Uterus (tissue), 4 donors: ENCODE measurements around the gene CERS6. TPM values are rescaled to one million over a fixed set of nuclear protein-coding genes. Genes with fewer than 3 reads are reported as not detected.
"Not testable (repeated sequence)": the region's sequence is repeated elsewhere in the genome, so short reads cannot be mapped to it uniquely, and the experiment has no call there.

ENCODE experiments used
- DNase-seq, 2 donors: peaks; one replicate each; pipeline ENCODE4 v3.0.0-alpha.2; 2019 to 2020
- H3K27ac ChIP-seq, 2 donors: fragments of 200-600 bp; sonication (generic); 1 replicate in 1 of 2; 2 replicates in 1 of 2; pipeline ENCODE4 v1.5.1; 2016 to 2018
- H3K27me3 ChIP-seq, 2 donors: fragments of 200-600 bp; sonication (generic); one replicate each; pipeline ENCODE4 v1.5.1; 2018 to 2019; ENCODE audit warnings: control low read depth in 1 of 2
- H3K36me3 ChIP-seq, 2 donors: fragments of 200-600 bp; sonication (generic); one replicate each; pipeline ENCODE4 v1.5.1; 2019; ENCODE audit warnings: control low read depth in 1 of 2
- H3K4me1 ChIP-seq, 2 donors: fragments of 200-600 bp; sonication (generic); one replicate each; pipeline ENCODE4 v1.5.1; 2018 to 2019; ENCODE audit warnings: control low read depth in 1 of 2
- H3K4me3 ChIP-seq, 2 donors: fragments of 200-600 bp; sonication (generic); 1 replicate in 1 of 2; 2 replicates in 1 of 2; pipeline ENCODE4 v1.5.1; 2018 to 2019; ENCODE audit warnings: mild to moderate bottlenecking in 1 of 2
- H3K9me3 ChIP-seq, 2 donors: fragments of 200-600 bp; sonication (generic); one replicate each; pipeline ENCODE4 v1.5.1; 2019; ENCODE audit warnings: control low read depth in 1 of 2
- POLR2A ChIP-seq, 2 donors: fragments of 450-650 bp; IDR thresholded peaks; one replicate each; pipeline ENCODE4 v1.6.1; 2016; ENCODE audit warnings: antibody characterized with exemption in 2 of 2, mild to moderate bottlenecking in 1 of 2, moderate library complexity in 1 of 2
- intact Hi-C: fragments of 100-400 bp; cut with DNase I; formaldehyde crosslinking; loops from one replicate; pipeline ENCODE4 v1.15.1; 2023; ENCODE audit warnings: low total_unique reads
- total RNA-seq, 4 donors: library from RNA; depleted of rRNA in 3 of 4; stranded (reverse); fragments of >200 nt in 3 of 4; gene quantifications; one replicate each; pipeline versions ENCODE4 v1.1.0 to v1.2.4, GENCODE V29; 2014 to 2023
- TF ChIP-seq, protein P1 (sequence below), 4 experiments: fragments of 200-600 bp in 2 of 4; fragments of 450-650 bp in 2 of 4; sonication (generic) in 2 of 4; IDR thresholded peaks; one replicate each; pipeline ENCODE4 v1.5.1; 2016 to 2019; ENCODE audit warnings: antibody characterized with exemption in 4 of 4, mild to moderate bottlenecking in 2 of 4, moderate library complexity in 1 of 4
- donor health status: DM: yes; HTN: yes; CAD: no.

The CERS6 gene
- total RNA-seq, 4 donors from 2014 or later: 20.0 to 47.2 (median 26.6) TPM

DNA sequence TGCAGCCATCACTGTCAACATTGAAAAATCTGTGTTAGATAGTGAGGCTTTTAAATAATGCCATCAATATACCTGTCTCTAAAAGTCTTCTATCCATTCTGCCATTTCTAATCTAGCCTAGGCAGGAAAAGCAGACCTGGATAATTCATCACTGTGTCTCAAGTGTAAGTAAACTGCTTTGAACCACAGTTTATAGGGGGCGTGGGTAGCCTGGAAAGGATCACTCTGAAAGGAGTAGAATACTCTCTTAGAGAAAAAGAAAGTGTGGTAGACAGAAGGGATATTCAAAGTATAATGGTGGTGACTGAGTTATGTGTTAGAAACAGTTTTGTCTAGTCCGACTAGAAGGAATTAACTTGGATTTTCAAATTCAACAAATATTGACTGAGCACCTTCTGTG lies 40.8 kb downstream of the CERS6 start:
- Histone ChIP-seq H3K4me1 (no peaks in the 10 kb centered on the region), H3K9me3 (no peaks in the 10 kb centered on the region), H3K27ac (no peak overlapping the region), H3K27me3 (no peaks in the 10 kb centered on the region), H3K4me3 (no peak overlapping the region), H3K36me3 (no peaks in the 10 kb centered on the region)
- TF ChIP-seq, protein P1, sequence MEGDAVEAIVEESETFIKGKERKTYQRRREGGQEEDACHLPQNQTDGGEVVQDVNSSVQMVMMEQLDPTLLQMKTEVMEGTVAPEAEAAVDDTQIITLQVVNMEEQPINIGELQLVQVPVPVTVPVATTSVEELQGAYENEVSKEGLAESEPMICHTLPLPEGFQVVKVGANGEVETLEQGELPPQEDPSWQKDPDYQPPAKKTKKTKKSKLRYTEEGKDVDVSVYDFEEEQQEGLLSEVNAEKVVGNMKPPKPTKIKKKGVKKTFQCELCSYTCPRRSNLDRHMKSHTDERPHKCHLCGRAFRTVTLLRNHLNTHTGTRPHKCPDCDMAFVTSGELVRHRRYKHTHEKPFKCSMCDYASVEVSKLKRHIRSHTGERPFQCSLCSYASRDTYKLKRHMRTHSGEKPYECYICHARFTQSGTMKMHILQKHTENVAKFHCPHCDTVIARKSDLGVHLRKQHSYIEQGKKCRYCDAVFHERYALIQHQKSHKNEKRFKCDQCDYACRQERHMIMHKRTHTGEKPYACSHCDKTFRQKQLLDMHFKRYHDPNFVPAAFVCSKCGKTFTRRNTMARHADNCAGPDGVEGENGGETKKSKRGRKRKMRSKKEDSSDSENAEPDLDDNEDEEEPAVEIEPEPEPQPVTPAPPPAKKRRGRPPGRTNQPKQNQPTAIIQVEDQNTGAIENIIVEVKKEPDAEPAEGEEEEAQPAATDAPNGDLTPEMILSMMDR (IDR thresholded peaks at IDR 0.05): no peak
- TF ChIP-seq POLR2A (IDR thresholded peaks at IDR 0.05): no peak
- intact Hi-C loops: no loop called here
- no peak for DNase-seq

DNA sequence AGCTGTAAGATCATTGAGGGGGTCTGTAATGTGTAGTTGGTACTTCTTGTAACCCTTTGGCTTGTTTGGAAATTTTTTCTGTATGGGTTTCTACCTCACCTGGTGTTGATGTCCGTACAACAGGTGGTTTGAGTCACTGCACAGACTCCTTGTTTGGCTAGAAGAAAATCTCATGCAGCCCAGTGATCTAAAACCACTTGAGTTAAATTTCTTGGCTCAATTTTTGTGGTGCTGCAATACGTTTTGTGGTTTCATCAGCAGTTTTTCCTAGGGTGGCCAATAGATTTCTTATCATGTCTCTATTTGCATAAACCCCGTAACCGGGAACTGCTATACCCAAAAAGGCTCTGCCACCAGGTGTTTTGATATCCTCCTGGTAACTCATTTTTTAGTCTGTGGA lies 43.4 kb downstream of the CERS6 start:
- no peaks in the 10 kb centered on the region for H3K9me3 ChIP-seq
- H3K4me3 ChIP-seq: no peak overlapping the region
- intact Hi-C loops: no loop called here
- H3K27me3 ChIP-seq: no peaks in the 10 kb centered on the region
- no peak for DNase-seq
- no peaks in the 10 kb centered on the region for H3K4me1 ChIP-seq
- H3K27ac ChIP-seq: no peak overlapping the region
- H3K36me3 ChIP-seq: no peaks in the 10 kb centered on the region
- TF ChIP-seq, protein P1 (IDR thresholded peaks at IDR 0.05): no peak
- TF ChIP-seq POLR2A (IDR thresholded peaks at IDR 0.05): no peak

DNA sequence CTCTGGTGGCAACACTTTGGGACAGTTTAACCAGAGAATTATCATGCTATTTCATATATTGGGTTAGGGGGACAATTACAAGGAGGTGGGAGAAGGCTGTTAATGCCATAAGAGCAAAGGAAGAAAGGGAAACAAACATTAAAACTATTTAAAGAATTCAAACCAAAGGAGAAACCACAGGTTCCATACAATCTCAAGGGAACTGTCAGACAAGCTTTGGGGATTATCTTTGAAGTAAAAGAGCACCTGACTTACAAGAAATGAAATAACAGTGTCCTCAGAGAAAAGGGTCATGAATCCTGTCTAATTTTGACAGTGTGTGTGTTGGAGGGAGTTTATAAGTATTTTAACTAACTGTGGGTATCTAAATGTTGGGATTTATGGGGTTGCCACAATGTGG lies 44.4 kb downstream of the CERS6 start:
- Histone ChIP-seq H3K27ac (no peak overlapping the region), H3K9me3 (no peaks in the 10 kb centered on the region), H3K4me3 (no peak overlapping the region), H3K36me3 (no peaks in the 10 kb centered on the region), H3K27me3 (no peaks in the 10 kb centered on the region), H3K4me1 (no peaks in the 10 kb centered on the region)
- TF ChIP-seq POLR2A (IDR thresholded peaks at IDR 0.05): no peak
- TF ChIP-seq, protein P1 (IDR thresholded peaks at IDR 0.05): no peak
- intact Hi-C loops: no loop called here
- DNase-seq: no peak

DNA sequence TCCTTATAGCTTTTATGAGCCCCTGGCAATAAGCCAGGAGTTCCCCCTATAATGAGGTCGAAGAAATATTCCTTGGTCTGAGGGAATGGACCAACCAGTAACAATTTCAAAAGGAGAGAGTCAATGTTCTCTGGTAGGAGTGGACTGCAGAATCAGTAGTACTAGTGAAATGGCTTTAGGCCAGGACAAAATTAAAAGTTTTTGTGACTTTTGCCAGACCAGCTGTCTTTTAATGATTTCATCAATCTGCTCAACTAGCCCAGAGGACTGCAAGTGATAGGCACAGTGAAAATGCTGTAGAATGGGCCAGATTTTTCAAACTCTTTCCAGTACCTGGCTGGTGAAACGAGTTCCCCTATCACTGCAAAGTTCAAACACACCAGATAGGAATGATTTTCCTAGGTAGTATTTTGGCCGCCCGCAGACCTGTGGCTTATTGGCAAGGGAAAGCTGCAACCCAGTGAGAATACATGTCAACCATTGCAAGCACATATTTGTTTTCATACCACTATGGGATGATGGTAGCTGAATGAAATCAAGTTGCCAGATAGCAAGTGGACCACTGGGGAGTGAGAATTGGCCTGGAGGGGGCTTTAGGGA lies 45.5 kb downstream of the CERS6 start:
- Histone ChIP-seq H3K4me3 (no peak overlapping the region), H3K9me3 (no peaks in the 10 kb centered on the region), H3K27ac (no peak overlapping the region), H3K4me1 (no peaks in the 10 kb centered on the region), H3K36me3 (no peaks in the 10 kb centered on the region), H3K27me3 (no peaks in the 10 kb centered on the region)
- no peak for DNase-seq
- TF ChIP-seq, protein P1 (IDR thresholded peaks at IDR 0.05): no peak
- no peak for TF ChIP-seq POLR2A (IDR thresholded peaks at IDR 0.05)
- intact Hi-C loops: no loop called here

DNA sequence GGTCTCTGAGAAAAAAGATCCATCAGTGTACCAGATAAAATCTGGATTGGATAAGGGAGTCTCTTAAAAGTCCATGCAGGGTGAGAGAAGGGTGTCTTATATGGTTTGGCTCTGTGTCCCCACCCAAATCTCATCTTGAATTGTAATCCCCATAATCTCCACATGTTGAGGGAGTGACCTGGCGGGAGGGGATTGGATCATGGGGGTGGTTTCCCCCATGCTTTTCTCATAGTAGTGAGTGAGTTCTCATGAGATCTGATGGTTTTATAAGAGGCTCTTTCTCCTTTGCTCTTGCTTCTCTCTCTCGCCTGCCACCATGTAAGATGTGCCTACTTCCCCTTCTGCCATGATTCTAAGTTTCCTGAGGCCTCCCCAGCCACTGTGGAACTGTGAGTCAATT lies 46.8 kb downstream of the CERS6 start:
- H3K4me3 ChIP-seq, H3K9me3 ChIP-seq, H3K27ac ChIP-seq, H3K36me3 ChIP-seq, DNase-seq, H3K27me3 ChIP-seq, intact Hi-C loops, H3K4me1 ChIP-seq: not testable (repeated sequence)

DNA sequence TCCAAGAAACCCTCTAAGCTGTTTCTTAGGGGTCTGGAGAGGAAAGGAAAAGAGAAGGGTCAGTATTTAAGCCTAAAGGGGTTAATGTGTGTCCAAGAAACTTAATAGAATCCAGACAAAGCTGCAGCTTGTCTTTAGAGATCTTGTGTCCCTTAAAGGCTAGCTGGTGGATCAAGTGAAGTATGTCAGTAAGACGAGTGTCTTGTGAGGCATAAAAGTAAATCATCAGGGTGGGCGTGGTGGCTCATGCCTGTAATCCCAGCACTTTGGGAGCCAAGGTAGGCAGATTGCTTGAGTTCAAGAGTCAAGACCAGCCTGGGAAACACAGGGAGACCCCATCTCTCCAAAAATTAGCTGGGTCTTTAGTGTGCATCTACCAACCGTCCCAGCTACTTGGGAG lies 47.8 kb downstream of the CERS6 start:
- Histone ChIP-seq H3K27me3 (no peaks in the 10 kb centered on the region), H3K36me3 (no peaks in the 10 kb centered on the region), H3K4me3 (no peak overlapping the region), H3K9me3 (no peaks in the 10 kb centered on the region), H3K27ac (no peak overlapping the region), H3K4me1 (no peaks in the 10 kb centered on the region)
- DNase-seq: no peak
- intact Hi-C loops: no loop called here
- TF ChIP-seq, protein P1 (IDR thresholded peaks at IDR 0.05): no peak
- no peak for TF ChIP-seq POLR2A (IDR thresholded peaks at IDR 0.05)
